Measurements from ENCODE around the gene MFSD6.

DNA sequence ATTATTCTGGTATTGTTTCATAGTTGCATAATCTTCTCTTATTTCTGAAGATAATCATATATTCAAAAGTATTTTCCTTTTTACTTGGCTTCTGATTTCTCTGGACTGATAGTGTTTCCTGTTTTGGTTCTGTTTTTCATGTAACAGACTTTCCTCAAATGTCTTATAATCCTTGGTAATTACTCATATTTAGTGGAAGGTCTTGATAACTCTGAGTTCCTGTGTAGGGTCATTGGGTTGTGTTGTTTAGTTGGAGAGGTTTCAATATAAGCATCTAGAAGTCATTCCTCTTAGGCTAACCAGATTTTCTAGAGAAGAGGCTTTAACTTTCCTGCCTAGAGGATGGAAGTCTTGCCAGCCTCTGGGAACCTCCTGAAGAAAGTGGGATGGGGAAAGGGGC, 23.8 kb downstream of the MFSD6 start:
- TF ChIP-seq, protein P1, sequence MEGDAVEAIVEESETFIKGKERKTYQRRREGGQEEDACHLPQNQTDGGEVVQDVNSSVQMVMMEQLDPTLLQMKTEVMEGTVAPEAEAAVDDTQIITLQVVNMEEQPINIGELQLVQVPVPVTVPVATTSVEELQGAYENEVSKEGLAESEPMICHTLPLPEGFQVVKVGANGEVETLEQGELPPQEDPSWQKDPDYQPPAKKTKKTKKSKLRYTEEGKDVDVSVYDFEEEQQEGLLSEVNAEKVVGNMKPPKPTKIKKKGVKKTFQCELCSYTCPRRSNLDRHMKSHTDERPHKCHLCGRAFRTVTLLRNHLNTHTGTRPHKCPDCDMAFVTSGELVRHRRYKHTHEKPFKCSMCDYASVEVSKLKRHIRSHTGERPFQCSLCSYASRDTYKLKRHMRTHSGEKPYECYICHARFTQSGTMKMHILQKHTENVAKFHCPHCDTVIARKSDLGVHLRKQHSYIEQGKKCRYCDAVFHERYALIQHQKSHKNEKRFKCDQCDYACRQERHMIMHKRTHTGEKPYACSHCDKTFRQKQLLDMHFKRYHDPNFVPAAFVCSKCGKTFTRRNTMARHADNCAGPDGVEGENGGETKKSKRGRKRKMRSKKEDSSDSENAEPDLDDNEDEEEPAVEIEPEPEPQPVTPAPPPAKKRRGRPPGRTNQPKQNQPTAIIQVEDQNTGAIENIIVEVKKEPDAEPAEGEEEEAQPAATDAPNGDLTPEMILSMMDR (IDR thresholded peaks at IDR 0.05): no peak
- no peak for TF ChIP-seq POLR2A (IDR thresholded peaks at IDR 0.05)

Data from Peyer's patch (tissue), 4 donors.